ENCODE measurements around the gene GAGE12G.
"Not testable (repeated sequence)": the region's sequence is repeated elsewhere in the genome, so short reads cannot be mapped to it uniquely, and the experiment has no call there.

- not testable (repeated sequence) for TF ChIP-seq CTCF (conservative IDR thresholded peaks at IDR 0.05; ENCODE audit: low read length); EZH2phosphoT487 (IDR thresholded peaks at IDR 0.05; ENCODE audit: borderline replicate concordance, low read depth, low read length)
These were observed 1.0 kb upstream of the GAGE12G start for GRCh38 chrX:49569152-49569551.

All from OCI-LY7 (cell line).